MM.1S (cell line): ENCODE results near the gene P3H2.
A peak's percentile ranks its signal among the peaks of the same experiment; 100 is the strongest.

Experiments used
- DNase-seq: peaks from one replicate; pipeline ENCODE4 v3.0.0-alpha.2; 2015
- H2AFZ ChIP-seq: fragments of 300-600 bp; sonication (generic); 2 replicates; pipeline ENCODE4 v1.6.0; 2016; ENCODE audit warnings: antibody characterized with exemption, low read length
- H3F3A ChIP-seq: fragments of 300-600 bp; sonication (generic); 2 replicates; pipeline ENCODE4 v1.6.1; 2016; ENCODE audit warnings: mild to moderate bottlenecking, antibody characterized with exemption, low read length, moderate library complexity, mixed read lengths; ENCODE audit not compliant: insufficient read depth
- H3K27ac ChIP-seq: fragments of 300-600 bp; sonication (generic); 2 replicates; pipeline ENCODE4 v1.5.1; 2016; ENCODE audit warnings: mild to moderate bottlenecking, low read length
- H3K27me3 ChIP-seq: fragments of 300-600 bp; sonication (generic); replicated peaks from 2 replicates; pipeline ENCODE4 v1.6.0; 2016; ENCODE audit warnings: low read length; ENCODE audit not compliant: insufficient read depth
- H3K36me3 ChIP-seq: fragments of 300-600 bp; sonication (generic); replicated peaks from 2 replicates; pipeline ENCODE4 v1.6.1; 2016; ENCODE audit warnings: mild to moderate bottlenecking, low read length, mixed read lengths; ENCODE audit not compliant: insufficient read depth
- H3K4me1 ChIP-seq: fragments of 300-600 bp; sonication (generic); 2 replicates; pipeline ENCODE4 v1.6.1; 2016; ENCODE audit warnings: low read length, mixed read lengths
- H3K4me2 ChIP-seq: fragments of 300-600 bp; sonication (generic); 2 replicates; pipeline ENCODE4 v1.6.0; 2016; ENCODE audit warnings: low read depth, low read length
- H3K4me3 ChIP-seq: fragments of 300-600 bp; sonication (generic); 2 replicates; pipeline ENCODE4 v1.5.1; 2016; ENCODE audit warnings: low read length, mixed read lengths
- H3K79me2 ChIP-seq: fragments of 300-600 bp; sonication (generic); 2 replicates; pipeline ENCODE4 v1.6.1; 2016; ENCODE audit warnings: mixed run types, low read length, mixed read lengths
- H3K9ac ChIP-seq: fragments of 300-600 bp; sonication (generic); 2 replicates; pipeline ENCODE4 v1.6.1; 2016; ENCODE audit warnings: low read length, mixed read lengths
- H3K9me2 ChIP-seq: fragments of 300-600 bp; sonication (generic); replicated peaks from 2 replicates; pipeline ENCODE4 v1.6.1; 2016; ENCODE audit warnings: mild to moderate bottlenecking, low read length, mixed read lengths; ENCODE audit not compliant: insufficient read depth
- H3K9me3 ChIP-seq: fragments of 300-600 bp; sonication (generic); replicated peaks from 2 replicates; pipeline ENCODE4 v1.6.1; 2016; ENCODE audit warnings: mild to moderate bottlenecking, low read length, mixed read lengths; ENCODE audit not compliant: insufficient read depth
- H4K20me1 ChIP-seq: fragments of 300-600 bp; sonication (generic); 2 replicates; pipeline ENCODE4 v1.6.1; 2016; ENCODE audit warnings: mild to moderate bottlenecking, low read length, moderate library complexity, mixed read lengths; ENCODE audit not compliant: insufficient read depth
- CTCF ChIP-seq: fragments of 300-600 bp; sonication (generic); IDR thresholded peaks from 2 replicates; pipeline ENCODE4 v1.5.1; 2016; ENCODE audit warnings: antibody characterized with exemption, low read length, mixed read lengths
- EZH2 ChIP-seq: fragments of 300-600 bp; sonication (generic); optimal IDR thresholded peaks from 2 replicates; pipeline ENCODE3; 2017; ENCODE audit warnings: low read depth, mild to moderate bottlenecking, antibody characterized with exemption, low read length, mixed read lengths
- EZH2phosphoT487 ChIP-seq: fragments of 300-600 bp; sonication (generic); IDR thresholded peaks from 2 replicates; pipeline ENCODE4 v1.6.1; 2018; ENCODE audit warnings: antibody characterized with exemption, low read length

The P3H2 gene

GRCh38 chr3:190121383-190121782 lies 686 bp upstream of the P3H2 start:
- Histone ChIP-seq H3K79me2 (no peaks in the 10 kb centered on the region), H3F3A (peaks cover 8% of the 10 kb centered on the region; the same call in 1 of the 2 replicates), H3K36me3 (no peaks in the 10 kb centered on the region), H3K27me3 (0 out of 2 replicates have a peak, but pooled peaks cover 3% of the 10 kb centered on the region), H3K4me2 (0 out of 2 replicates have a peak overlapping the region, but pooled peaks have one; percentile 93), H3K27ac (no peak overlapping the region), H3K9me2 (no peaks in the 10 kb centered on the region), H4K20me1 (no peaks in the 10 kb centered on the region), H3K9me3 (no peaks in the 10 kb centered on the region), H3K9ac (no peak overlapping the region), H3K4me1 (peaks cover 9% of the 10 kb centered on the region; the same call in 1 of the 2 replicates), H2AFZ (no peak overlapping the region), H3K4me3 (no peak overlapping the region)
- TF ChIP-seq EZH2 = no peak
- no peak for TF ChIP-seq CTCF
- no peak for TF ChIP-seq EZH2phosphoT487
- DNase-seq = no peak

GRCh38 chr3:190121061-190121377 lies 322 bp upstream of the P3H2 start:
- H3K9ac ChIP-seq = no peak overlapping the region
- 0 out of 2 replicates have a peak, but pooled peaks cover 3% of the 10 kb centered on the region for H3K27me3 ChIP-seq
- peaks cover 8% of the 10 kb centered on the region; the same call in 1 of the 2 replicates for H3F3A ChIP-seq
- TF ChIP-seq EZH2phosphoT487 (no peak), EZH2 (no peak), CTCF (no peak)
- no peaks in the 10 kb centered on the region for H3K9me3 ChIP-seq
- peak overlapping the region; percentile 75 for H2AFZ ChIP-seq
- H3K27ac ChIP-seq = no peak overlapping the region
- peak overlapping the region; percentile 93 for H3K4me2 ChIP-seq
- H3K36me3 ChIP-seq = no peaks in the 10 kb centered on the region
- DNase-seq = no peak
- peak overlapping the region; percentile 75 for H3K4me3 ChIP-seq
- H3K79me2 ChIP-seq = no peaks in the 10 kb centered on the region
- H3K9me2 ChIP-seq = no peaks in the 10 kb centered on the region
- no peaks in the 10 kb centered on the region for H4K20me1 ChIP-seq
- peaks cover 9% of the 10 kb centered on the region; the same call in 1 of the 2 replicates for H3K4me1 ChIP-seq

GRCh38 chr3:190119461-190120268 lies 1.0 kb downstream of the P3H2 start:
- Histone ChIP-seq H3K4me1 (peaks cover 9% of the 10 kb centered on the region; the same call in 1 of the 2 replicates), H3K4me2 (peak overlapping the region; percentile 93), H3F3A (peaks cover 8% of the 10 kb centered on the region; the same call in 1 of the 2 replicates), H3K9ac (no peak overlapping the region), H3K27ac (no peak overlapping the region), H3K79me2 (no peaks in the 10 kb centered on the region), H3K36me3 (no peaks in the 10 kb centered on the region), H3K4me3 (peak overlapping the region; percentile 75), H3K9me3 (no peaks in the 10 kb centered on the region), H2AFZ (peak overlapping the region; percentile 26; the same call in 1 of the 2 replicates), H3K27me3 (0 out of 2 replicates have a peak, but pooled peaks cover 3% of the 10 kb centered on the region), H4K20me1 (no peaks in the 10 kb centered on the region), H3K9me2 (no peaks in the 10 kb centered on the region)
- TF ChIP-seq CTCF (no peak), EZH2phosphoT487 (no peak), EZH2 (no peak)
- no peak for DNase-seq
